ENCODE data around the gene TMEM126A. TPM values are rescaled to one million over a fixed set of nuclear protein-coding genes. Genes with fewer than 3 reads are reported as not detected.

Gene TMEM126A
- total and polyA plus RNA-seq, 2 of the 8 experiments (the other 6 are each of a cell fraction or from before 2014, with no cell fraction given) = 33.7 to 58.7 TPM

DNA sequence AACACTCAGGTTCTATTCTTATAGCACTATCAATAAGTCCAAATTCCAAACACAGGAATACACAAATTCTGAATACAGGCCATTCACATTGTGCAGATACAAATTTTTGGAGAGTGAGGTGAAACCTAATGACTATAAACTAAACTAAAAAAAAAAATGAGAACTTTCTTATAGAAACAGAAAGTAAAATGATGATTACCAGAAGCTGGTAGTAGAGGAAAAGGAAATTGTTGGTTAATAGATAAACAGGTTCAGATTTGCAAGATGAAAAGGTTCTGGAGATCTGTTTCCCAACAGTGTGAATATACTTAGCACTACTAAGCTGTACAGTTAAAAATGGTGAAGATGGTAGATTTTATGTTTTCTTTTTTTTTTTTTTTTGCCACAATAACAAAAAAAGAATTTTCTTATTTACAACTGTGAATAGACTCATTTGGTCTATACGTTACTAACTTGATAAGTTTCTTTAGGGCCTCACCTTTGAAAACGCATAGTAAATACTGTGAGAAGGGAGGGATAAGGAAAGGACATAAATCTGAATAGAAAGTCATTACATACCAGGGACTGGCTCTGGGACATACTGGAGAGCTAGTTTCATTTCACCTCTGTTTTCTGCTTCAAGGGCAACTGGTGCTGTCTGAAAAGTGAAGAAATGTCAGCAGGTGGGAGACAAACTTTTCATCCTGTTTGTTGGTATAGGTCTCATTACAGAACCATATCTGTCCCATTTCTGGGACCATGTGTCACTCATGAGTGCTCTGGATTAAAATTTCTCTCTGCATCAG lies 52.4 kb downstream of the TMEM126A start:
- no peak overlapping the region for H2BK12ac ChIP-seq (ENCODE audit: low read depth, low read length)
- no peak overlapping the region for H2BK20ac ChIP-seq (ENCODE audit: low read length)
- no peak overlapping the region for H2BK5ac ChIP-seq (ENCODE audit: low read depth, low read length)
- H3K4ac ChIP-seq (replicated peaks; ENCODE audit: insufficient read length, low read depth, low read length) = no peak overlapping the region
- H3K4me1 ChIP-seq (replicated peaks in 1 of 4; ENCODE audit: control insufficient read depth in 3 of 4, insufficient read depth in 4 of 4, low read length in 3 of 4) = no peaks in the 10 kb centered on the region
- H3K79me2 ChIP-seq (ENCODE audit: control insufficient read depth in 1 of 2, insufficient read depth in 2 of 2, low read length in 2 of 2) = no peaks in the 10 kb centered on the region
- H3K36me3 ChIP-seq (ENCODE audit: control insufficient read depth in 2 of 4, insufficient read depth in 4 of 4, low read length in 3 of 4) = no peaks in the 10 kb centered on the region; a peak in 1 of 8 replicates
- no peaks in the 10 kb centered on the region for H3K79me1 ChIP-seq (ENCODE audit: low read depth, low read length)
- FAIRE-seq (peak; percentile 19), DNase-seq (ENCODE audit: low read depth in 1 of 2, low spot score in 2 of 2) (no peak)
- no peaks in the 10 kb centered on the region for H4K20me1 ChIP-seq (replicated peaks in 1 of 2; ENCODE audit: control insufficient read depth in 1 of 2, insufficient read depth in 2 of 2, low read length in 2 of 2)
- H3K27me3 ChIP-seq (replicated peaks in 1 of 4; ENCODE audit: control insufficient read depth in 3 of 4, extremely low read depth in 1 of 4, insufficient read depth in 3 of 4, low read length in 3 of 4) = no peaks in the 10 kb centered on the region
- no peak overlapping the region for H3K23ac ChIP-seq (ENCODE audit: insufficient read length)
- H3K23me2 ChIP-seq (ENCODE audit: low read depth, low read length) = no peaks in the 10 kb centered on the region
- no peak overlapping the region for H2BK120ac ChIP-seq (replicated peaks; ENCODE audit: low read depth, low read length)
- POLR2A ChIA-PET (ENCODE audit: partially characterized antibody) = interaction anchor here (1.2 kb wide), 1 partner anchor 11 kb away, joined by 3 read pairs; no protein-coding TSS in a partner anchor
- H3K9me3 ChIP-seq (ENCODE audit: insufficient read depth in 2 of 2, low read depth in 1 of 2, low read length in 1 of 2) = no peaks in the 10 kb centered on the region
- no peak overlapping the region for H3K56ac ChIP-seq (replicated peaks; ENCODE audit: insufficient read length, low read depth, low read length)
- H2BK15ac ChIP-seq (ENCODE audit: low read length) = no peak overlapping the region
- no peak overlapping the region for H4K91ac ChIP-seq (replicated peaks; ENCODE audit: insufficient read length, low read length)
- H3K27ac ChIP-seq (ENCODE audit: low read depth, low read length) = no peak overlapping the region
- H3K4me2 ChIP-seq (ENCODE audit: insufficient read depth in 1 of 2, low read depth in 2 of 2, low read length in 2 of 2) = no peak overlapping the region
- CTCF ChIA-PET (ENCODE audit: partially characterized antibody) = interaction anchor here (0.6 to 3.0 kb wide), 5 partner anchors 10 to 493 kb away, joined by 3 to 13 read pairs (median 4); partner anchors contain the start of gene CCDC83
- H3K18ac ChIP-seq (ENCODE audit: extremely low read depth, low read length) = no peak overlapping the region
- H2AK5ac ChIP-seq (ENCODE audit: low read depth, low read length) = no peak overlapping the region
- H4K5ac ChIP-seq (ENCODE audit: insufficient read length, low read depth, low read length) = no peak overlapping the region
- no peak overlapping the region for H4K8ac ChIP-seq (ENCODE audit: extremely low read depth, insufficient read depth, low read length)
- no peak overlapping the region for H3K4me3 ChIP-seq (ENCODE audit: extremely low read depth in 1 of 4, insufficient read depth in 2 of 4, low read depth in 3 of 4, low read length in 4 of 4)
- WGBS, 2 experiments (ENCODE audit: extremely low coverage in 1 of 2, insufficient coverage in 1 of 2, insufficient read length in 1 of 2, insufficient replicate concordance in 2 of 2, low coverage in 1 of 2, low lambda C conversion rate in 2 of 2, missing lambda C conversion rate in 1 of 2) = 85% methylated on average over 2 of the region's 2 CpGs; no CpG with 5 or more reads in 1 of the 2 experiments
- H3K9ac ChIP-seq (replicated peaks in 1 of 4; ENCODE audit: extremely low read depth in 1 of 4, low read depth in 3 of 4, low read length in 3 of 4) = no peak overlapping the region
- H3K14ac ChIP-seq (ENCODE audit: insufficient read length) = no peak overlapping the region
- H2AFZ ChIP-seq (ENCODE audit: low read length) = no peak overlapping the region
- TF ChIP-seq HDAC6 (IDR thresholded peaks at IDR 0.05; ENCODE audit: low read depth, low read length) (no peak), SP4 (IDR thresholded peaks at IDR 0.05; ENCODE audit: low read length) (no peak), TCF12 (IDR thresholded peaks at IDR 0.05; ENCODE audit: low read depth, low read length) (no peak), CHD2 (IDR thresholded peaks at IDR 0.05; ENCODE audit: low read length) (no peak), SP1 (IDR thresholded peaks at IDR 0.05; ENCODE audit: low read depth, low read length) (no peak), BACH1 (IDR thresholded peaks at IDR 0.05; ENCODE audit: low read length) (no peak), GABPA (IDR thresholded peaks at IDR 0.05; ENCODE audit: borderline replicate concordance, insufficient read depth, low read length) (no peak), EP300 (IDR thresholded peaks at IDR 0.05; ENCODE audit: borderline replicate concordance in 1 of 2, low read depth in 2 of 2, low read length in 2 of 2) (no peak), EGR1 (IDR thresholded peaks at IDR 0.05; ENCODE audit: borderline replicate concordance, low read depth, low read length) (no peak), NRF1 (IDR thresholded peaks at IDR 0.05; ENCODE audit: low read depth, low read length) (no peak), POU5F1 (IDR thresholded peaks at IDR 0.05; ENCODE audit: low read depth, low read length) (no peak), MAFK (IDR thresholded peaks at IDR 0.05; ENCODE audit: low read depth, low read length) (no peak), TAF7 (optimal IDR thresholded peaks at IDR 0.05; ENCODE audit: borderline replicate concordance, low read depth, low read length) (no peak)
